K562 (cell line): Measurements from ENCODE around the gene RPS19. TPM values are rescaled to one million over a fixed set of nuclear protein-coding genes. Genes with fewer than 3 reads are reported as not detected.

Experiments
- ATAC-seq: fragments of 200-7000 bp; cut with Tn5 transposase; 3 replicates; pipeline ENCODE4 v1.9.1; 2020; ENCODE audit warnings: moderate library complexity
- BruUV-seq: library from RNA; stranded (reverse); fragments of 400-500 nt; replicated peaks from 2 replicates; lab custom pipeline; 2021; lab: Mats Ljungman, UMichigan
- CTCF ChIA-PET: fragments of 300-600 bp; formaldehyde crosslinking; extraction: SDS; loops from one replicate; lab custom pipeline; 2021; ENCODE audit warnings: low intra/inter-chr PET ratio; lab: Yijun Ruan, JAX
- POLR2A ChIA-PET: fragments of 300-600, 350-650 bp; sonication (Branson Sonifier 250); formaldehyde crosslinking; extraction: SDS; loops from one replicate; lab custom pipeline; 2021; ENCODE audit warnings: antibody characterized with exemption, inconsistent platforms; lab: Yijun Ruan, JAX
- DNase-seq, 4 experiments: peaks; one replicate each; pipeline versions ENCODE4 v3.0.0 to v3.0.0-alpha.2; 2011 to 2018; ENCODE audit warnings: low spot score in 3 of 4, mixed read lengths in 3 of 4; ENCODE audit errors: extremely low read depth in 1 of 4
- FAIRE-seq: peaks from 2 replicates; lab custom pipeline; 2011; peaks lifted over from hg19 to GRCh38; lab: Jason Lieb, UNC
- H2AFZ ChIP-seq: 2 replicates; pipeline ENCODE4 v1.6.0; 2011; ENCODE audit warnings: low read depth, low read length, control low read depth, inconsistent platforms
- H3K27ac ChIP-seq: fragments of 200-600 bp; 3 replicates; pipeline ENCODE4 v1.8.0; 2011; ENCODE audit warnings: low read depth, mild to moderate bottlenecking, control low read depth, inconsistent platforms, low read length, moderate library complexity, mixed read lengths; ENCODE audit errors: extremely low read depth
- H3K27me3 ChIP-seq, 2 experiments: fragments of 300-600 bp in 1 of 2; 2 replicates in 1 of 2; 3 replicates in 1 of 2; pipeline versions ENCODE4 v1.6.0 to v1.8.0; 2011; ENCODE audit warnings: inconsistent platforms in 2 of 2, low read length in 2 of 2, mild to moderate bottlenecking in 1 of 2, mixed read lengths in 1 of 2, moderate library complexity in 1 of 2; ENCODE audit not compliant: control insufficient read depth in 2 of 2, insufficient read depth in 2 of 2
- H3K36me3 ChIP-seq: fragments of 300-600 bp; 3 replicates; pipeline ENCODE4 v1.8.0; 2011; ENCODE audit warnings: mild to moderate bottlenecking, low read length, inconsistent platforms; ENCODE audit not compliant: control insufficient read depth, insufficient read depth
- H3K4me1 ChIP-seq, 2 experiments: fragments of 200-600 bp in 1 of 2; replicated peaks in 1 of 2; 2 replicates in 1 of 2; 3 replicates in 1 of 2; pipeline versions ENCODE4 v1.5.1 to v1.8.0; 2011; ENCODE audit warnings: inconsistent platforms in 2 of 2, low read length in 2 of 2, mild to moderate bottlenecking in 1 of 2, mixed read lengths in 1 of 2, moderate library complexity in 1 of 2; ENCODE audit not compliant: control insufficient read depth in 2 of 2, insufficient read depth in 2 of 2
- H3K4me2 ChIP-seq: 2 replicates; pipeline ENCODE4 v1.6.1; 2011; ENCODE audit warnings: low read length, control low read depth, inconsistent platforms, mixed read lengths; ENCODE audit not compliant: insufficient read depth
- H3K4me3 ChIP-seq: fragments of 200-600 bp; sonication (generic), shearing (Covaris generic); 2 replicates; pipeline ENCODE4 v1.5.1; 2016; ENCODE audit warnings: control low read depth, inconsistent platforms
- H3K79me2 ChIP-seq: fragments of 200-600 bp; 3 replicates; pipeline ENCODE4 v1.8.0; 2011; ENCODE audit warnings: low read length, inconsistent platforms; ENCODE audit not compliant: control insufficient read depth, insufficient read depth
- H3K9ac ChIP-seq, 2 experiments: 2 replicates each; pipeline versions ENCODE4 v1.6.0 to v1.6.1; 2011; ENCODE audit warnings: low read depth in 2 of 2, low read length in 2 of 2, control low read depth in 1 of 2, inconsistent platforms in 1 of 2, mild to moderate bottlenecking in 1 of 2, mixed read lengths in 1 of 2; ENCODE audit not compliant: insufficient read depth in 1 of 2
- H3K9me1 ChIP-seq: one replicate; pipeline ENCODE4 v1.6.0; 2011; ENCODE audit warnings: inconsistent platforms, mild to moderate bottlenecking, low read length, moderate library complexity; ENCODE audit not compliant: control insufficient read depth, insufficient read depth
- H3K9me3 ChIP-seq: replicated peaks from 2 replicates; pipeline ENCODE4 v1.5.1; 2011; ENCODE audit warnings: low read depth, low read length, inconsistent platforms; ENCODE audit not compliant: control insufficient read depth, insufficient read depth
- H4K20me1 ChIP-seq: replicated peaks from 2 replicates; pipeline ENCODE4 v1.6.1; 2011; ENCODE audit warnings: low read length, inconsistent platforms, mixed read lengths; ENCODE audit not compliant: control insufficient read depth, insufficient read depth
- CCNT2 ChIP-seq: IDR thresholded peaks from 2 replicates; pipeline ENCODE4 v1.6.1; 2011; ENCODE audit warnings: borderline replicate concordance, low read depth, mild to moderate bottlenecking, moderate library complexity, mixed read lengths, low read length; ENCODE audit not compliant: insufficient read length; ENCODE audit errors: extremely low read depth
- CGGBP1 ChIP-seq: fragments of 250-450 bp; sonication (Bioruptor Pico); IDR thresholded peaks from 2 replicates; pipeline ENCODE4 v1.9.0; 2021; ENCODE audit warnings: mild to moderate bottlenecking
- CLOCK ChIP-seq: fragments of 250-450 bp; sonication (Bioruptor Pico); IDR thresholded peaks from 2 replicates; pipeline ENCODE4 v1.4.0; 2020; ENCODE audit warnings: mild to moderate bottlenecking, moderate library complexity, borderline replicate concordance
- MTF1 ChIP-seq: fragments of 250-450 bp; sonication (Bioruptor Pico); IDR thresholded peaks from 2 replicates; pipeline ENCODE4 v1.9.0; 2021; ENCODE audit warnings: moderate library complexity, mild to moderate bottlenecking, inconsistent platforms, borderline replicate concordance
- POLR2B ChIP-seq: fragments of 450-650 bp; IDR thresholded peaks from 2 replicates; pipeline ENCODE4 v1.6.1; 2018; ENCODE audit warnings: low read depth; ENCODE audit not compliant: partially characterized antibody
- ZNF140 ChIP-seq: fragments of 250-450 bp; sonication (Bioruptor Pico); IDR thresholded peaks from 2 replicates; pipeline ENCODE4 v1.8.0; 2021; ENCODE audit warnings: moderate library complexity, mild to moderate bottlenecking, inconsistent platforms
- ZNF561 ChIP-seq: fragments of 450-650 bp; formaldehyde crosslinking; conservative IDR thresholded peaks from 2 replicates; pipeline ENCODE4 v1.4.0; 2020; ENCODE audit warnings: mild to moderate bottlenecking, moderate library complexity
- ZNF696 ChIP-seq: fragments of 250-450 bp; sonication (Bioruptor Pico); conservative IDR thresholded peaks from 2 replicates; pipeline ENCODE4 v1.4.0; 2020; ENCODE audit warnings: mild to moderate bottlenecking, moderate library complexity
- WGBS: fragments of 100-300 bp; shearing (Covaris generic); methylation state at CpG from one replicate; pipeline ENCODE4 v1.1.6; 2016; ENCODE audit warnings: low coverage, mixed read lengths; ENCODE audit not compliant: insufficient coverage; ENCODE audit errors: missing lambda C conversion rate; 5-methylcytosine and 5-hydroxymethylcytosine counted together
- in situ Hi-C: fragments of 300-500 bp; cut with MboI; formaldehyde crosslinking; loops from 4 replicates; pipeline ENCODE4 v1.15.0; 2018; ENCODE audit warnings: inconsistent platforms, mixed read lengths
- intact Hi-C: fragments of 100-400 bp; cut with micrococcal nuclease; formaldehyde crosslinking; loops from 2 replicates; pipeline ENCODE4 v1.14.2; 2022
- polyA plus RNA-seq, 8 experiments: library from polyadenylated mRNA; depleted of rRNA in 4 of 8; stranded (reverse) in 5 of 8; unstranded in 3 of 8; fragments of >200 nt; fragmentation: Nextera tagmentation in 2 of 8; fragmentation: Illumina TruSeq in 1 of 8; extraction: Ambion mirVana in 2 of 8; extraction: Trizol in 1 of 8; gene quantifications; 2 replicates each; pipeline versions ENCODE4 v1.2.1 to v1.2.3, GENCODE V29; 2011 to 2014; ENCODE audit warnings: inconsistent platforms in 1 of 8, missing spikeins in 1 of 8
- total RNA-seq, 7 experiments: library from RNA; depleted of rRNA in 6 of 7; stranded (reverse); fragments of >200 nt in 6 of 7; fragmentation: Illumina TruSeq in 2 of 7; extraction: Trizol in 2 of 7; gene quantifications; 2 replicates each; pipeline versions ENCODE4 v1.2.1 to v1.2.3, GENCODE V29; 2011 to 2021; ENCODE audit warnings: low replicate concordance in 1 of 7

The RPS19 gene
- total and polyA plus RNA-seq, 9 of the 15 experiments (the other 6 are each of a cell fraction or from before 2014, with no cell fraction given) = 1,964 to 3,408 (median 2,747) TPM

GRCh38 chr19:41896581-41896942, 36.5 kb downstream of the RPS19 start:
- FAIRE-seq = no peak
- no peak for TF ChIP-seq CCNT2
- TF ChIP-seq POLR2B = peak; percentile 28
- Histone ChIP-seq H3K9ac (peak overlapping the region in 1 of 2 experiments; percentile 52; a peak in 1 of 4 replicates), H3K27ac (no peak overlapping the region), H3K4me2 (no peak overlapping the region), H3K36me3 (peaks cover 78% of the 10 kb centered on the region), H4K20me1 (no peaks in the 10 kb centered on the region), H3K27me3 (no peaks in the 10 kb centered on the region), H3K4me1 (peaks cover 0 to 26% of the 10 kb centered on the region in 2 experiments; a peak in 2 of 5 replicates), H3K9me3 (no peaks in the 10 kb centered on the region), H3K4me3 (no peak overlapping the region), H3K79me2 (no peaks in the 10 kb centered on the region), H2AFZ (no peak overlapping the region), H3K9me1 (no peaks in the 10 kb centered on the region)
- no peak for DNase-seq
- CTCF ChIA-PET = no interaction called here
- no peak for ATAC-seq
- WGBS = no CpG with 5 or more reads among the region's 1 CpG
- no TSS peak for BruUV-seq
- intact Hi-C loops (no loop called here), in situ Hi-C loops (no loop called here)
- POLR2A ChIA-PET = no interaction called here

DNA sequence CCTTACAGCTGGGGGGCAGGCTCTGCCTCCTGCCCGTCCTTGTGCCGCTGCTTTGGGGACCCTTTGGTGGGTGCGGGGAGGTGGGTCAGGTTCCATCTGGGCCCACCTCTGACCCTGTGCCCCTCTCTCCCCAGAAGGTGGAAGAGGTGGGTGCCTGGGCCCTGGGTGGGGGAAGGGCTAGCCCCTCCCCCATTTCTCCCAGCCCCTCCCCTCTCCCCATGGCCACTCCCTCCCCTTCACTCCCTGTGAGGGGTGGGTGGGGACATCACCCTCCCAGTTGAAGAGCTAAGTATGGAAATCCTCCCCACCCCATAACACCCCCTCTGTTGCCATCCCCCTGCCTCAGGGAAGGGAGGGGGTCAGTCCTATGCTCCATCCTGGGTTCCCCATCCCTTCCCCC, 37.1 kb downstream of the RPS19 start:
- no peak overlapping the region for H3K4me2 ChIP-seq
- DNase-seq = peak in 2 of 4 experiments; percentile 53 to 59
- ChIA-PET POLR2A (no interaction called here), CTCF (no interaction called here)
- H3K9me1 ChIP-seq = no peaks in the 10 kb centered on the region
- H4K20me1 ChIP-seq = no peaks in the 10 kb centered on the region
- WGBS = 75% methylated on average over 2 of the region's 3 CpGs
- H3K9me3 ChIP-seq = no peaks in the 10 kb centered on the region
- intact Hi-C loops = no loop called here
- no peak overlapping the region for H3K4me3 ChIP-seq
- H3K27me3 ChIP-seq = no peaks in the 10 kb centered on the region
- H3K4me1 ChIP-seq = peaks cover 0 to 23% of the 10 kb centered on the region in 2 experiments; a peak in 2 of 5 replicates
- in situ Hi-C loops = no loop called here
- no peak overlapping the region for H2AFZ ChIP-seq
- ATAC-seq = peak; percentile 62
- TF ChIP-seq MTF1 (CRISPR knock-in tag) = no peak
- TF ChIP-seq ZNF561 (CRISPR knock-in tag) = no peak
- TF ChIP-seq ZNF140 = no peak
- no peak for TF ChIP-seq CLOCK
- no peak for TF ChIP-seq ZNF696
- no peak for TF ChIP-seq CGGBP1 (CRISPR knock-in tag)
- no peaks in the 10 kb centered on the region for H3K79me2 ChIP-seq
- no peak overlapping the region for H3K9ac ChIP-seq
- no TSS peak for BruUV-seq
- H3K36me3 ChIP-seq = peaks cover 79% of the 10 kb centered on the region
- no peak overlapping the region for H3K27ac ChIP-seq
- FAIRE-seq = no peak
